ENCODE data around the gene CFAP99.

Gene CFAP99

GRCh38 chr4:2411786-2412510, 6.8 kb upstream of the CFAP99 start:
- H3K9me3 Mint-ChIP-seq, result no peaks in the 10 kb centered on the region
- peaks cover 21% of the 10 kb centered on the region for H3K27me3 Mint-ChIP-seq
- H3K36me3 Mint-ChIP-seq, result no peaks in the 10 kb centered on the region
- H3K4me3 Mint-ChIP-seq, result peak overlapping the region; percentile 32
- H3K4me1 Mint-ChIP-seq, result peaks cover 20% of the 10 kb centered on the region
- no peak for DNase-seq (ENCODE audit: low spot score in 2 of 2)
- H3K27ac Mint-ChIP-seq, result no peak overlapping the region
- no peak for ATAC-seq (ENCODE audit: low read depth)

DNA sequence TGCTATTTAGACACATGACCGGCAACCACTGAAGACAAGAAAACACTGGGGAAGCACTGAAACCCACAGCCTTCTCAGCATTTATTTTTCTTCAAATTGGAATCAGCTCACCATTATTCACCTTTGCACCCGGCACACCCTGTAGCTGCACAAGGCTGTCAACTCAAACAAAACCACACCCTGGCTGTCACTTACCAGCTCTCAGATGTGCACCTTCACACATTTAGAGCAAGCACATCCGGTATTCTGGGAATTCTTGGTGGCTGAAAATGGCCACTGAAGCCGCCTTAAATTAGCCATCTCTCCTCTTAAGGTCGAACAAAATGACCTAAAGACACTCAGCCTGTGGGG, 6.2 kb upstream of the CFAP99 start:
- DNase-seq (ENCODE audit: low spot score in 2 of 2) (no peak), ATAC-seq (ENCODE audit: low read depth) (no peak)
- Mint-ChIP-seq H3K36me3 (no peaks in the 10 kb centered on the region), H3K4me1 (peaks cover 22% of the 10 kb centered on the region), H3K9me3 (no peaks in the 10 kb centered on the region), H3K4me3 (peak overlapping the region; percentile 85), H3K27ac (peak overlapping the region; percentile 89), H3K27me3 (peaks cover 22% of the 10 kb centered on the region)

DNA sequence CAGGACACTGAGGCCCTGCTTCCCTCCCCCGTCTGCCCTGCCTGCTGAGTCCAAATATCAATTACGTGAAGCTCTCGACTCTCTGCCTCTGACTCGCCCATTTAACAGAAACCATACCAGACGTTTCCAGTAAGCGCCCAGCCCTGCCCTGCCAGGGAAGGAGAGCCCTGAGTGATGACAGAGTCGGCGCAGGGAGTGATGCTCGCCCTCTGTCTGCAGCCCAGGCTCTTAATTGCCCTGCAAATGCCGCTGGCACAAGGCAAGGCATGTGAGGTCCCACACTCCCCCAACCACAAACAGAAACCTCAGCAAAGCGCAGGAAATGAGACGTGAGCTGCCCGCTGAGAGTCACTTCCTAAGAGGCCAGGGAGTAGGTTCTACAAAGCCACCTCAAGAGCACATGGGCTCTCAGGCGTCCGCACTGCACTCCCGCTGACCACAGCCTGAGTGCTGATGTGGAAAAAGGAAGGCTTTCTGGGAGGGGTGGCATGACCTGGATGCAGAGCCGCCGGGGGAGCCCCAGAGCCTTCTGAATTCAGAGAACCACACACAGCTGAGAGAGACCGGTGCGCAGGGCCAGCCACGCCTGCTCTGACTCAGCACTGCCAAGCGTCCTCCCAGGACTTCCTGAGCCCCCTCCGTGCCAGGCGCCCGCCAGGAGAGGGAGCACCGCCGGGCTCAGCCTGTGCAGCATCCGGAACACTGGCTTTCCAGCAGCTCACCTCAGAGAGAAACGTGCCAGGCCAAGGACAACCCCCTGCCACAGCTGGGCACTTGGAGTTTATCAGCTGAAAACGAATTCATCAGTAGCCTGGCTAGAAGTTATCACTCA, 5.7 kb upstream of the CFAP99 start:
- peaks cover 27% of the 10 kb centered on the region for H3K4me1 Mint-ChIP-seq
- H3K4me3 Mint-ChIP-seq, result peak overlapping the region; percentile 85
- DNase-seq (ENCODE audit: low spot score in 2 of 2) (peak; percentile 40 to 44), ATAC-seq (ENCODE audit: low read depth) (peak; percentile 75)
- peaks cover 2% of the 10 kb centered on the region for H3K36me3 Mint-ChIP-seq
- no peaks in the 10 kb centered on the region for H3K9me3 Mint-ChIP-seq
- peaks cover 27% of the 10 kb centered on the region for H3K27me3 Mint-ChIP-seq
- peak overlapping the region; percentile 89 for H3K27ac Mint-ChIP-seq

GRCh38 chr4:2413821-2414610, 4.7 kb upstream of the CFAP99 start:
- Mint-ChIP-seq H3K27me3 (peaks cover 27% of the 10 kb centered on the region), H3K4me1 (peaks cover 28% of the 10 kb centered on the region), H3K4me3 (peak overlapping the region; percentile 24), H3K9me3 (no peaks in the 10 kb centered on the region), H3K27ac (no peak overlapping the region), H3K36me3 (peaks cover 2% of the 10 kb centered on the region)
- ATAC-seq (ENCODE audit: low read depth) (no peak), DNase-seq (ENCODE audit: low spot score in 2 of 2) (no peak)

DNA sequence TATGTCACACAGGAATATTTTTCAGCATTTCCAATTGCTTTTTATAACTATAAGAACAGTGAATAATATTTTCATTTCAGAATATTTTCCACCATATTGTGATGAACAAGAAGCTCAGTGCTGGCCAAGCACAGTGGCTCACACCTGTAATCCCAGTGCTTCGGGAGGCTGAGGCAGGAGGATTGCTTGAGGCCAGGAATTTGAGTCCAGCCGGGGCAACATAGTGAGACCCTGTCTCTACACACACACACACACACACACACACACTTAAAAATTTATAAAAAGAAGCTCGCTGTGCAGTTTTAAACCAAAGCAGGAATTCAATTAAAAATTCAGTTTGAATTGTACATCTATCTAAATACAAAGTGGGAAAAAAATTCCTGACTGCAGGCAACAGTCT, 3.5 kb upstream of the CFAP99 start:
- H3K4me3 Mint-ChIP-seq, result no peak overlapping the region
- peaks cover 39% of the 10 kb centered on the region for H3K4me1 Mint-ChIP-seq
- ATAC-seq (ENCODE audit: low read depth), result no peak
- no peak for DNase-seq (ENCODE audit: low spot score in 2 of 2)
- peaks cover 2% of the 10 kb centered on the region for H3K36me3 Mint-ChIP-seq
- H3K9me3 Mint-ChIP-seq, result no peaks in the 10 kb centered on the region
- H3K27me3 Mint-ChIP-seq, result peaks cover 28% of the 10 kb centered on the region
- H3K27ac Mint-ChIP-seq, result no peak overlapping the region

GRCh38 chr4:2415881-2416563, 2.7 kb upstream of the CFAP99 start:
- no peak for ATAC-seq (ENCODE audit: low read depth)
- DNase-seq (ENCODE audit: low spot score in 2 of 2), result no peak
- H3K36me3 Mint-ChIP-seq, result peaks cover 2% of the 10 kb centered on the region
- peak overlapping the region; percentile 28 for H3K27ac Mint-ChIP-seq
- no peaks in the 10 kb centered on the region for H3K9me3 Mint-ChIP-seq
- H3K4me1 Mint-ChIP-seq, result peaks cover 40% of the 10 kb centered on the region
- H3K4me3 Mint-ChIP-seq, result peak overlapping the region; percentile 58
- peaks cover 31% of the 10 kb centered on the region for H3K27me3 Mint-ChIP-seq

DNA sequence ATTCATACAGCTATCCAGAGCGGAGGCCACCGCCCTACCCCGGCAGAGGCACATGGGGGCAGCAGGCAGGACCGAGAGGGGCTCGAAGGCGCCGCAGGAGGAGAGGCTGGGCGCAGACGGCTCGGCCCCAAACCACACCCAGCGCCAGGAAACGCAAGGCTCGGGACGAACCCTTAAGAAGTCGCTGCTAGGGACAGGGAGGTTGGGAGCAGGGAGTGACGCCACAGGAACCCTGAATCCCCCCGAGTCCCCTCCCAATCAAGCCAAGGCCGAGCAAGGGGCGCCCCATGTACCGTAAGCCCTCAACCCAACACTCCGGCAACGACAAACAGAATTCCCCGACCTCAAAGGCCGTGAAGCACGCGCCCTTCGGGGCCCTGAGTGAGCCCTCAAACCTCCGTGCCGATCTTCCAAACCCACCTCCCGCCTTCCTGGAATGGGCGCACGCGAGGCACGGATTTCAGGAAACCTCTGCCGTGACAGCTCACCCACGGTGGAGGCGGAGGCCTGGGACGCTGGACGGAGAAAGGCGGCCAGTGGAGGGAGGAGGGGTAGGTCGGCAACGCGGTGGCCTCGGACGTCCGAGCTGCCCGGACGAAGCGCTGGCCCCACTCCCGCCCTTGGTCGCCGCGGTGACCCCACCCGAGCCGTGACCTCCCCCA, 2.1 kb upstream of the CFAP99 start:
- H3K27ac Mint-ChIP-seq, result peak overlapping the region; percentile 28

GRCh38 chr4:2417226-2417764, 1.5 kb upstream of the CFAP99 start:
- Mint-ChIP-seq H3K27ac (peak overlapping the region; percentile 78), H3K27me3 (peaks cover 32% of the 10 kb centered on the region), H3K9me3 (no peaks in the 10 kb centered on the region), H3K36me3 (peaks cover 2% of the 10 kb centered on the region), H3K4me1 (peaks cover 41% of the 10 kb centered on the region), H3K4me3 (peak overlapping the region; percentile 94)
- ATAC-seq (ENCODE audit: low read depth) (no peak), DNase-seq (ENCODE audit: low spot score in 2 of 2) (peak; percentile 20 to 53)

More for the DNA sequence above, 2.1 kb upstream of the CFAP99 start:
- DNase-seq (ENCODE audit: low spot score in 2 of 2) (peak in 1 of 2 donors; percentile 51), ATAC-seq (ENCODE audit: low read depth) (no peak)
- H3K4me3 Mint-ChIP-seq, result peak overlapping the region; percentile 58
- peaks cover 32% of the 10 kb centered on the region for H3K27me3 Mint-ChIP-seq
- peaks cover 2% of the 10 kb centered on the region for H3K36me3 Mint-ChIP-seq
- H3K9me3 Mint-ChIP-seq, result no peaks in the 10 kb centered on the region
- H3K4me1 Mint-ChIP-seq, result peaks cover 40% of the 10 kb centered on the region

DNA sequence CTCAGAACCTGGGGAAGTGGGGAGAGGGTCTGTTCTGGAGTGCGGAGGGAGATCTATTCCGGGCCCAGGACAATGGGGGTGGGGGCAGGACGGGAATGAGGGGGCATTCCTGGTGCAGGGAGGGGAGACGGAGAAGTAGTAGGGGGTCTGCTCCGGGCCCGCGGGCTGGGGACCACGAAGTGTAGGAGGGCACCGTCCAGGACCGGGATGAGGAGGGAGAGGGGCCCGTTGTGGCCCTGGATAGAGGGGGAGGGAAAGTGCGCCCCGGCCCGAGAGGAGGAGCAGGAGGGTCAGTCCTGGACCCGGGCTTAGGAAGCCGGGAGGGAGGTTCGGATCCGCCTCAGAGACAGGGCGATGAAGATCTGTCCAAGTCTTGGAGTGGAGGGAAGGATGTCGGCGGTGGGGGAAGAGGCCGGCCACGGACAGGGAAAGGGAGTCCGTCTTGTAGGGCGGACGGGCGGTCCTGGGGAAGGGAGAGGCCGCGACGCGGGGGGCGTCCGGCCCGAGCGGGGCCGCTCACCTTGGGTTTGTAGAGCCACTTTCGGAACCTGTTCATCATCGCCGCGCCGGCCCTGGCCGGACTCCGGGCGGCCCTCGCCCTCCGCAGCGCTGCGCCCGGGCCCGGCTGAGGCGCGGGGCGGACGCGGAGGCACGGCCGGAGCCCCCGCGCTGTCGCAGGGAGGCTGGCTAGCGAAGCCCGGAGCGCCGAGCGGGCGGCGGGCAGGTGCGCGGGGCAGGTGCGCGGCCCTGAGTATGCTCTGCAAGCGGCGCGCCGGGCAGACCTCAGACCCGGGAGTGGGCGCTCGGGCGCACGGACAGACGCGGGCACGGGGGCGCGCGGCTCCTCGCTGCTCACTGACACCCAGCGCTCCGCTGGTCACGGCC, 748 bp upstream of the CFAP99 start, which contains the start of gene ZFYVE28:
TSS of gene ZFYVE28 (minus strand) at position 881 of the 885 bp plus-strand sequence. CDS start at position 559, 322 bp downstream.
- Mint-ChIP-seq H3K36me3 (peaks cover 2% of the 10 kb centered on the region), H3K4me3 (peak within 1 kb of the TSS; percentile 94), H3K4me1 (peaks cover 33% of the 10 kb centered on the region), H3K9me3 (no peaks in the 10 kb centered on the region), H3K27ac (peak within 1 kb of the TSS; percentile 94), H3K27me3 (peaks cover 27% of the 10 kb centered on the region)
- ATAC-seq (ENCODE audit: low read depth), result no peak
- DNase-seq (ENCODE audit: low spot score in 2 of 2), result peak; percentile 34 to 72

DNA sequence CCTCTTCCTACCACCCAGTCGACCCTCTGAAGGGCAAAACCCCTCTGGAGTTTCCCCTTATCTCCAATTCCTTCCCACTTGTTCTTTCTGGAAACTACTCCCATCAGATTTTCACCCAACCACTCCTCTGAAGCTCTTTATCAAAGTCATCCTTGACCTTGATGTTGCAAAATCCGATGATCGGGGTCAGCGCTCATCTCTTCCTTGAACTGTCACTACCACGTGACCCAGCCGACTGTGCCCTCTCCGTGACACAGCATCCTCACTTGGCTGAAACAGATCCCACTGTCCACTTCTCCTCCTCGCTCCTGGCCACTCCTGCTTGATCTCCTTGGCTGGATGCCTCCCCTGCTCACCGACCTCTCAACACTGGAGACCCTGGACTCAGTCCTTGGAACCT, 1.1 kb downstream of the CFAP99 start:
- no peak for DNase-seq (ENCODE audit: low spot score in 2 of 2)
- Mint-ChIP-seq H3K4me1 (peaks cover 29% of the 10 kb centered on the region), H3K36me3 (peaks cover 2% of the 10 kb centered on the region), H3K4me3 (peak overlapping the region; percentile 30), H3K9me3 (no peaks in the 10 kb centered on the region), H3K27me3 (peaks cover 28% of the 10 kb centered on the region), H3K27ac (peak overlapping the region; percentile 94)
- ATAC-seq (ENCODE audit: low read depth), result no peak

- Mint-ChIP-seq H3K4me1 (peaks cover 21% of the 10 kb centered on the region), H3K4me3 (no peak overlapping the region), H3K27ac (no peak overlapping the region), H3K36me3 (peaks cover 2% of the 10 kb centered on the region), H3K27me3 (peaks cover 27% of the 10 kb centered on the region), H3K9me3 (no peaks in the 10 kb centered on the region)
- DNase-seq (ENCODE audit: low spot score in 2 of 2) (no peak), ATAC-seq (ENCODE audit: low read depth) (no peak)
Observed at GRCh38 chr4:2421928-2422327, 3.2 kb downstream of the CFAP99 start.

DNA sequence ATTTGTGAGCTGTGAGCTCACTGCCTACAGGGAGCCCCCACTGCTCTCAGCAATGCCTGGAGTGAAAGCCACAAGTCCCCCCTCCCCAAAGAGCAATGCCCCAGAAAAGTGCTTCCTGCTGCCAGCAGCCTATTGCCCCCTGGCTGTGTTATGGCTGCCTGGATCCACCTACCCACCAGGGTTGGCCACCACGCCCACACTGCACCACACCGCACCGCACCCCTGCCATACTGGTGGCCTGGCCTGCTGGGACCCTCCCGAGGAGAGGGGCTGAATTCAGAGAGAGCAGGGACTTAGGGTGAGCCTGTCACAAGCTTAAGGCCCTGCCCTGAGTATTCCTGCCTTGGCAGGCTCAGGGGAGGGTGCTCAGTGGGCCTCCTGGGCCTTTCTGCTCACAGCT, 4.3 kb downstream of the CFAP99 start:
- Mint-ChIP-seq H3K27me3 (peaks cover 22% of the 10 kb centered on the region), H3K27ac (no peak overlapping the region), H3K4me1 (peaks cover 17% of the 10 kb centered on the region), H3K36me3 (no peaks in the 10 kb centered on the region), H3K4me3 (no peak overlapping the region), H3K9me3 (no peaks in the 10 kb centered on the region)
- ATAC-seq (ENCODE audit: low read depth), result no peak
- DNase-seq (ENCODE audit: low spot score in 2 of 2), result no peak
